Hepatocyte (in vitro differentiated cells): Measurements from ENCODE around the gene VPS11. TPM values are rescaled to one million over a fixed set of nuclear protein-coding genes. Genes with fewer than 3 reads are reported as not detected.

ENCODE experiments used
- DNase-seq: peaks from one replicate; pipeline ENCODE4 v3.0.0-alpha.2; 2016; ENCODE audit warnings: low spot score
- H2AFZ ChIP-seq: fragments of 200-600 bp; sonication (generic); 2 replicates; pipeline ENCODE4 v1.6.0; 2016; ENCODE audit warnings: antibody characterized with exemption, mild to moderate bottlenecking
- H3K27ac ChIP-seq: fragments of 200-600 bp; sonication (generic); 2 replicates; pipeline ENCODE4 v1.5.1; 2016; ENCODE audit warnings: mild to moderate bottlenecking
- H3K27me3 ChIP-seq: fragments of 200-600 bp; sonication (generic); 2 replicates; pipeline ENCODE4 v1.6.1; 2016
- H3K36me3 ChIP-seq: fragments of 200-600 bp; sonication (generic); replicated peaks from 2 replicates; pipeline ENCODE4 v1.5.1; 2016; ENCODE audit warnings: low read depth; ENCODE audit not compliant: insufficient read depth
- H3K4me1 ChIP-seq: fragments of 200-600 bp; sonication (generic); 2 replicates; pipeline ENCODE4 v1.5.1; 2016; ENCODE audit warnings: mild to moderate bottlenecking, moderate library complexity; ENCODE audit not compliant: insufficient read depth
- H3K4me2 ChIP-seq: fragments of 200-600 bp; sonication (generic); 2 replicates; pipeline ENCODE4 v1.6.0; 2016
- H3K4me3 ChIP-seq: fragments of 200-600 bp; sonication (generic); 2 replicates; pipeline ENCODE4 v1.5.1; 2016; ENCODE audit warnings: mild to moderate bottlenecking
- H3K79me2 ChIP-seq: fragments of 200-600 bp; sonication (generic); 2 replicates; pipeline ENCODE4 v1.6.0; 2017; ENCODE audit warnings: mild to moderate bottlenecking
- H3K9me2 ChIP-seq: fragments of 200-600 bp; sonication (generic); replicated peaks from 2 replicates; pipeline ENCODE4 v1.6.0; 2017; ENCODE audit warnings: mild to moderate bottlenecking; ENCODE audit not compliant: insufficient read depth
- H3K9me3 ChIP-seq: fragments of 200-600 bp; sonication (generic); 2 replicates; pipeline ENCODE4 v1.5.1; 2016; ENCODE audit warnings: low read depth, mild to moderate bottlenecking
- H4K20me1 ChIP-seq: fragments of 200-600 bp; sonication (generic); 2 replicates; pipeline ENCODE4 v1.6.0; 2016; ENCODE audit warnings: mild to moderate bottlenecking; ENCODE audit not compliant: insufficient read depth, poor library complexity, severe bottlenecking
- EZH2 ChIP-seq: fragments of 200-600 bp; sonication (generic); IDR thresholded peaks from 2 replicates; pipeline ENCODE4 v1.6.1; 2016; ENCODE audit warnings: antibody characterized with exemption, mild to moderate bottlenecking, borderline replicate concordance
- EZH2phosphoT487 ChIP-seq: fragments of 200-600 bp; sonication (generic); IDR thresholded peaks from one replicate; pipeline ENCODE4 v1.6.1; 2018; ENCODE audit warnings: antibody characterized with exemption, mild to moderate bottlenecking, low read depth, moderate library complexity; ENCODE audit not compliant: unreplicated experiment, severe bottlenecking
- WGBS: methylation state at CpG from one replicate; pipeline ENCODE4 v1.1.6; 2016; ENCODE audit warnings: low lambda C conversion rate; ENCODE audit errors: missing lambda C conversion rate; 5-methylcytosine and 5-hydroxymethylcytosine counted together
- polyA plus RNA-seq: library from polyadenylated mRNA; unstranded; fragments of >200 nt; fragmentation: Nextera tagmentation; extraction: Ambion mirVana; gene quantifications from 2 replicates; pipeline ENCODE4 v1.2.1, GENCODE V29; 2016
- total RNA-seq: library from RNA; depleted of rRNA; stranded (reverse); fragments of >200 nt; gene quantifications from 2 replicates; pipeline ENCODE4 v1.2.3, GENCODE V29; 2014
- TF ChIP-seq, protein P1 (sequence below): fragments of 200-600 bp; sonication (generic); IDR thresholded peaks from 2 replicates; pipeline ENCODE4 v1.5.1; 2016; ENCODE audit warnings: antibody characterized with exemption, mild to moderate bottlenecking; ENCODE audit not compliant: poor library complexity

VPS11 gene
- total and polyA plus RNA-seq, 2 experiments from 2014 or later, result 31.8 to 36.9 TPM

DNA sequence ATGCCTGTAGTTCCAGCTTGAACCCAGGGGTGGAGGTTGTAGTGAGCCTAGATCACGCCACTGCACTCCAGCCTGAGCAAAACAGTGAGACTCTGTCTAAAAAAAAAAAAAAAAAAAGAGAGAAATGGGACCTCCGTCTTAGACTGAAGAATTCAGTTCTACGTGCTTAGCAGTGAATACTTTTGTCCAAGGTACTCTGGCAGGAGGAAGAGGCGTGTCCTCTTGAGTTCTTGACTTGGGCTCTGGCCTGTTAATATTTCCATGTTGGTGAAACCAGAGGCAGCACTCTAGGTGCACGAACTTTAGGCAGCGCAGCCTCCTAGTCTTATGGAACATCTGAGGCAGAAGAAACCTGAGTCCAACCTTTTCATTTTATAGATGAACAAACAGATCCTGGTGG, 19.5 kb downstream of the VPS11 start:
- no peak for TF ChIP-seq EZH2phosphoT487
- no peak for TF ChIP-seq EZH2
- TF ChIP-seq, protein P1, sequence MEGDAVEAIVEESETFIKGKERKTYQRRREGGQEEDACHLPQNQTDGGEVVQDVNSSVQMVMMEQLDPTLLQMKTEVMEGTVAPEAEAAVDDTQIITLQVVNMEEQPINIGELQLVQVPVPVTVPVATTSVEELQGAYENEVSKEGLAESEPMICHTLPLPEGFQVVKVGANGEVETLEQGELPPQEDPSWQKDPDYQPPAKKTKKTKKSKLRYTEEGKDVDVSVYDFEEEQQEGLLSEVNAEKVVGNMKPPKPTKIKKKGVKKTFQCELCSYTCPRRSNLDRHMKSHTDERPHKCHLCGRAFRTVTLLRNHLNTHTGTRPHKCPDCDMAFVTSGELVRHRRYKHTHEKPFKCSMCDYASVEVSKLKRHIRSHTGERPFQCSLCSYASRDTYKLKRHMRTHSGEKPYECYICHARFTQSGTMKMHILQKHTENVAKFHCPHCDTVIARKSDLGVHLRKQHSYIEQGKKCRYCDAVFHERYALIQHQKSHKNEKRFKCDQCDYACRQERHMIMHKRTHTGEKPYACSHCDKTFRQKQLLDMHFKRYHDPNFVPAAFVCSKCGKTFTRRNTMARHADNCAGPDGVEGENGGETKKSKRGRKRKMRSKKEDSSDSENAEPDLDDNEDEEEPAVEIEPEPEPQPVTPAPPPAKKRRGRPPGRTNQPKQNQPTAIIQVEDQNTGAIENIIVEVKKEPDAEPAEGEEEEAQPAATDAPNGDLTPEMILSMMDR, result no peak
- Histone ChIP-seq H3K36me3 (no peaks in the 10 kb centered on the region), H3K4me2 (no peak overlapping the region), H3K79me2 (peaks cover 32% of the 10 kb centered on the region), H3K27me3 (no peaks in the 10 kb centered on the region), H3K9me3 (no peaks in the 10 kb centered on the region), H3K4me1 (peaks cover 10% of the 10 kb centered on the region), H3K9me2 (no peaks in the 10 kb centered on the region), H3K4me3 (no peak overlapping the region), H3K27ac (no peak overlapping the region), H4K20me1 (no peaks in the 10 kb centered on the region), H2AFZ (no peak overlapping the region)
- DNase-seq, result no peak
- WGBS, result 89% methylated on average over 6 of the region's 6 CpGs

- WGBS, result 97% methylated on average over 2 of the region's 2 CpGs
- H3K9me2 ChIP-seq, result no peaks in the 10 kb centered on the region
- no peak for DNase-seq
- H3K79me2 ChIP-seq, result peaks cover 39% of the 10 kb centered on the region
- H3K9me3 ChIP-seq, result no peaks in the 10 kb centered on the region
- no peaks in the 10 kb centered on the region for H3K36me3 ChIP-seq
- H3K4me1 ChIP-seq, result peaks cover 16% of the 10 kb centered on the region
- H3K4me2 ChIP-seq, result no peak overlapping the region
- peaks cover under 1% of the 10 kb centered on the region for H4K20me1 ChIP-seq
- H2AFZ ChIP-seq, result no peak overlapping the region
- no peaks in the 10 kb centered on the region for H3K27me3 ChIP-seq
- H3K27ac ChIP-seq, result no peak overlapping the region
- H3K4me3 ChIP-seq, result no peak overlapping the region
- TF ChIP-seq, protein P1, result no peak
- TF ChIP-seq EZH2, result no peak
- no peak for TF ChIP-seq EZH2phosphoT487
Measured at GRCh38 chr11:119087747-119088241, 20.2 kb downstream of the VPS11 start.

GRCh38 chr11:119088406-119088805, 20.8 kb downstream of the VPS11 start:
- no peak for DNase-seq
- Histone ChIP-seq H3K27me3 (no peaks in the 10 kb centered on the region), H3K9me3 (no peaks in the 10 kb centered on the region), H3K79me2 (peaks cover 45% of the 10 kb centered on the region), H3K9me2 (no peaks in the 10 kb centered on the region), H4K20me1 (peaks cover 6% of the 10 kb centered on the region), H3K36me3 (no peaks in the 10 kb centered on the region), H3K27ac (no peak overlapping the region), H3K4me3 (no peak overlapping the region), H2AFZ (no peak overlapping the region), H3K4me2 (no peak overlapping the region), H3K4me1 (peaks cover 23% of the 10 kb centered on the region)
- TF ChIP-seq EZH2phosphoT487, result no peak
- no peak for TF ChIP-seq EZH2
- TF ChIP-seq, protein P1, result no peak
- WGBS, result 93% methylated on average over 9 of the region's 9 CpGs

DNA sequence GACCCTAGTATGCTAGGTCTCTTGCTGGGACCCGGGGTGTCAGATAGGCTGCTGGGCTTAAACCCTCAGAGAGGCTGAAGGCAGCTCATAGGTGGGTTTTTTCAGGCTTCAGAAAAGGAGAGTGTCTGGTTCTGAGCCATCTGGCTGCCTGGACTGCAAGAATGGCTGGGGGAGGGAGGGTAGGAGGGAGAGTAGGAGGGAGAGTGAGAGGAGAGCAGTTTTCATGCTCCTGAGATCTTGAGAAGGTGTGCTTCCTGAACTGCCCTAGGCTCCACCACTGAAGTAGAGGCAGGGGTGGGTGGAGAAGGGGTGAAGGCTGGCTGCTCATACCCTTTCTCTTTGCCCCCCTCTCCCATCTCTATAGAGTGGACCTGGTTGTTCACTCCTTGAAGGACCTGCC, 21.7 kb downstream of the VPS11 start:
- Histone ChIP-seq H3K27ac (no peak overlapping the region), H3K4me1 (peaks cover 26% of the 10 kb centered on the region), H3K9me2 (no peaks in the 10 kb centered on the region), H3K4me2 (no peak overlapping the region), H3K27me3 (no peaks in the 10 kb centered on the region), H3K4me3 (no peak overlapping the region), H4K20me1 (peaks cover 6% of the 10 kb centered on the region), H3K9me3 (no peaks in the 10 kb centered on the region), H2AFZ (no peak overlapping the region), H3K79me2 (peaks cover 54% of the 10 kb centered on the region), H3K36me3 (no peaks in the 10 kb centered on the region)
- 57% methylated on average over 1 of the region's 1 CpG for WGBS
- TF ChIP-seq EZH2, result no peak
- DNase-seq, result no peak
